ENCODE results near the gene BZW1.

DNA sequence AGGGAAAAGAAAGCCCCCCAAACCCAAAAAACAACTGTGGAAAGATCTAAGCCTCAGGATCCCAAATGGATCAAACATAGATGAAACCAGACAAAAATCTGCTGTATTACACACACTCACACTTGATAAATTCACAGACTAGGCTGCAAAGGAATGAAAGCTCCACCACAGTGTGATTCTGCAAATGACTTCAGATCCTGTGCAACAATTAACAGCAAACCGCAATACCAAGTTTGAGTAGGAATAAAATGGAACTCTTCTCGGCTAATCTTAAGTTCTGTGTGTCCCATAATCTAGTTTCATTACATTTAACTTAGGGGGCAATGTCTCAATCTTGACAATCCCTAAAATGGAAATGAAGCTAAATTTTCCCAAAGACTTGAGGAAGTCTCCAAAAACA is 40.9 kb downstream of the BZW1 start:
- TF ChIP-seq, protein P1, sequence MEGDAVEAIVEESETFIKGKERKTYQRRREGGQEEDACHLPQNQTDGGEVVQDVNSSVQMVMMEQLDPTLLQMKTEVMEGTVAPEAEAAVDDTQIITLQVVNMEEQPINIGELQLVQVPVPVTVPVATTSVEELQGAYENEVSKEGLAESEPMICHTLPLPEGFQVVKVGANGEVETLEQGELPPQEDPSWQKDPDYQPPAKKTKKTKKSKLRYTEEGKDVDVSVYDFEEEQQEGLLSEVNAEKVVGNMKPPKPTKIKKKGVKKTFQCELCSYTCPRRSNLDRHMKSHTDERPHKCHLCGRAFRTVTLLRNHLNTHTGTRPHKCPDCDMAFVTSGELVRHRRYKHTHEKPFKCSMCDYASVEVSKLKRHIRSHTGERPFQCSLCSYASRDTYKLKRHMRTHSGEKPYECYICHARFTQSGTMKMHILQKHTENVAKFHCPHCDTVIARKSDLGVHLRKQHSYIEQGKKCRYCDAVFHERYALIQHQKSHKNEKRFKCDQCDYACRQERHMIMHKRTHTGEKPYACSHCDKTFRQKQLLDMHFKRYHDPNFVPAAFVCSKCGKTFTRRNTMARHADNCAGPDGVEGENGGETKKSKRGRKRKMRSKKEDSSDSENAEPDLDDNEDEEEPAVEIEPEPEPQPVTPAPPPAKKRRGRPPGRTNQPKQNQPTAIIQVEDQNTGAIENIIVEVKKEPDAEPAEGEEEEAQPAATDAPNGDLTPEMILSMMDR (IDR thresholded peaks at IDR 0.05; ENCODE audit: insufficient read depth, low read length), result no peak
- TF ChIP-seq POLR2AphosphoS5 (IDR thresholded peaks at IDR 0.05; ENCODE audit: low read depth) (no peak), SPI1 (IDR thresholded peaks at IDR 0.05; ENCODE audit: borderline replicate concordance, low read depth) (no peak), GABPA (IDR thresholded peaks at IDR 0.05; ENCODE audit: low read depth) (no peak)
- TF ChIP-seq, protein P2, sequence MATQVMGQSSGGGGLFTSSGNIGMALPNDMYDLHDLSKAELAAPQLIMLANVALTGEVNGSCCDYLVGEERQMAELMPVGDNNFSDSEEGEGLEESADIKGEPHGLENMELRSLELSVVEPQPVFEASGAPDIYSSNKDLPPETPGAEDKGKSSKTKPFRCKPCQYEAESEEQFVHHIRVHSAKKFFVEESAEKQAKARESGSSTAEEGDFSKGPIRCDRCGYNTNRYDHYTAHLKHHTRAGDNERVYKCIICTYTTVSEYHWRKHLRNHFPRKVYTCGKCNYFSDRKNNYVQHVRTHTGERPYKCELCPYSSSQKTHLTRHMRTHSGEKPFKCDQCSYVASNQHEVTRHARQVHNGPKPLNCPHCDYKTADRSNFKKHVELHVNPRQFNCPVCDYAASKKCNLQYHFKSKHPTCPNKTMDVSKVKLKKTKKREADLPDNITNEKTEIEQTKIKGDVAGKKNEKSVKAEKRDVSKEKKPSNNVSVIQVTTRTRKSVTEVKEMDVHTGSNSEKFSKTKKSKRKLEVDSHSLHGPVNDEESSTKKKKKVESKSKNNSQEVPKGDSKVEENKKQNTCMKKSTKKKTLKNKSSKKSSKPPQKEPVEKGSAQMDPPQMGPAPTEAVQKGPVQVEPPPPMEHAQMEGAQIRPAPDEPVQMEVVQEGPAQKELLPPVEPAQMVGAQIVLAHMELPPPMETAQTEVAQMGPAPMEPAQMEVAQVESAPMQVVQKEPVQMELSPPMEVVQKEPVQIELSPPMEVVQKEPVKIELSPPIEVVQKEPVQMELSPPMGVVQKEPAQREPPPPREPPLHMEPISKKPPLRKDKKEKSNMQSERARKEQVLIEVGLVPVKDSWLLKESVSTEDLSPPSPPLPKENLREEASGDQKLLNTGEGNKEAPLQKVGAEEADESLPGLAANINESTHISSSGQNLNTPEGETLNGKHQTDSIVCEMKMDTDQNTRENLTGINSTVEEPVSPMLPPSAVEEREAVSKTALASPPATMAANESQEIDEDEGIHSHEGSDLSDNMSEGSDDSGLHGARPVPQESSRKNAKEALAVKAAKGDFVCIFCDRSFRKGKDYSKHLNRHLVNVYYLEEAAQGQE (IDR thresholded peaks at IDR 0.05; ENCODE audit: insufficient replicate concordance, low read depth), result no peak

All from HL-60 (cell line).